Adipose tissue (tissue), 3 donors: ENCODE measurements around the gene COMMD1. TPM values are rescaled to one million over a fixed set of nuclear protein-coding genes. Genes with fewer than 3 reads are reported as not detected.
"Not testable (repeated sequence)": the region's sequence is repeated elsewhere in the genome, so short reads cannot be mapped to it uniquely, and the experiment has no call there.

ENCODE experiments used
- H3K27ac ChIP-seq: one replicate; pipeline ENCODE4 v1.5.1; 2013; ENCODE audit warnings: low read depth, low read length
- WGBS, 3 donors: extraction: QIAGEN DNeasy Blood & Tissue Kit; methylation state at CpG; one replicate each; pipeline ENCODE4 v1.1.7; 2013; 5-methylcytosine and 5-hydroxymethylcytosine counted together
- polyA plus RNA-seq, 3 donors: library from polyadenylated mRNA; stranded (reverse); fragments of 200-250 nt; gene quantifications; one replicate each; pipeline ENCODE4 v1.2.3, GENCODE V29; 2013
- donor health status: healthy with polysubstance abuse.
- donor health status: Bipolar disorder and iron deficiency.
- donor health status: healthy.

COMMD1 gene
- polyA plus RNA-seq, 3 donors: 22.2 to 59.6 (median 46.5) TPM

DNA sequence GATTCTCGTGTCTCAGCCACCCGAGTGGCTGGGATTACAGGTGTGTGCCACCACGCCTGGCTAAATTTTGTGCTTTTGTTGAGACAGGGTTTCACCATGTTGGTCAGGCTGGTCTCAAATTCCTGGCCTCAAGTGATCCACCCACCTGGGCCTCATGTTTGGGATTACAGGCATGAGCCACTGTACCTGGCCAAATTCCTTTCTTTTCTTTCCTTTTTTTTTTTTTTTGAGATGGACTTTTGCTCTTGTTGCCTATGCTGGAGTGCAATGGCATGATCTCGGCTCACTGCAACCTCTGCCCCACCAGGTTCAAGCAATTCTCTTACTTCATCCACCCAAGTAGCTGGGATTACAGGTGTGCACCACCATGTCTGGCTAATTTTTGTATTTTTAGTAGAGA is 9.3 kb downstream of the COMMD1 start:
- not testable (repeated sequence) for H3K27ac ChIP-seq
- WGBS, 3 donors: 96 to 100% (median 97%) methylated on average over 4 of the region's 4 CpGs

DNA sequence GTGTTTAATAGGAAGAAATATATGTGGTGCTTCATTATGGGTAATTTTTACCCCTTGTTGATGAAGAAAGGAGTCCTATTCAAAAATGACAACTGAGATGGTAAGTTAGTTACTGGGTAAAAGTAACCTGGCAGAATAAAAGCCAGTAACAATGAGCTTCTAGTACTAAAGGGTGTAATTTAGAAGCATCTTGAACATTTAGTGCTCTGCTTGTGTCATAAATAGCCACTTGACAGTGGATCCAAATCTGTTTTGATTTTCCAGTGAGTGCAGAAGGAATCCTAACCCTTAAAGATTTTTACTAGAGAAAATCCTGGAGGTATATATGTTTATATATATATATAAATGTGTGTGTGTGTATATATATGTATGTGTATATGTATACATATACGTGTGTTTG is 15.1 kb downstream of the COMMD1 start:
- WGBS, 3 donors: 84 to 93% (median 85%) methylated on average over 1 of the region's 1 CpG
- no peak overlapping the region for H3K27ac ChIP-seq

DNA sequence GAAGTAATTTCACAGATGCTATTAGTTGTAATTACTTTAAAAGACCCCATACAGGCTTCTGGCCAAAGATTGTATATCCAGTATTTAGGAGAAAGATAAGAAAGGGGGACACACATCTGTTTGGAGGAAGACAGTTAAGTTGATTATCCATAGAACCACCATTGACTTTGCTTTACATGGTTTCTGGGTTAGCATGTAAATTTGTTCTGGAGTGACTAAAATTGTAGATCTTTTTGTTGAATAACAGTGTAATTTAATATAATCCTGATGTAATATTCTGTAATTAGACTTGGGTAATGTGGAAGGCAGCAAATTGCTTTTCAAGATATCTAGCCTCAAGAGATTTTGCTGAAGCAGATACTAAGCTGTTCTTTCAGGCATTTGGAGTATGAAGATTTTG is 17.2 kb downstream of the COMMD1 start:
- H3K27ac ChIP-seq: no peak overlapping the region

DNA sequence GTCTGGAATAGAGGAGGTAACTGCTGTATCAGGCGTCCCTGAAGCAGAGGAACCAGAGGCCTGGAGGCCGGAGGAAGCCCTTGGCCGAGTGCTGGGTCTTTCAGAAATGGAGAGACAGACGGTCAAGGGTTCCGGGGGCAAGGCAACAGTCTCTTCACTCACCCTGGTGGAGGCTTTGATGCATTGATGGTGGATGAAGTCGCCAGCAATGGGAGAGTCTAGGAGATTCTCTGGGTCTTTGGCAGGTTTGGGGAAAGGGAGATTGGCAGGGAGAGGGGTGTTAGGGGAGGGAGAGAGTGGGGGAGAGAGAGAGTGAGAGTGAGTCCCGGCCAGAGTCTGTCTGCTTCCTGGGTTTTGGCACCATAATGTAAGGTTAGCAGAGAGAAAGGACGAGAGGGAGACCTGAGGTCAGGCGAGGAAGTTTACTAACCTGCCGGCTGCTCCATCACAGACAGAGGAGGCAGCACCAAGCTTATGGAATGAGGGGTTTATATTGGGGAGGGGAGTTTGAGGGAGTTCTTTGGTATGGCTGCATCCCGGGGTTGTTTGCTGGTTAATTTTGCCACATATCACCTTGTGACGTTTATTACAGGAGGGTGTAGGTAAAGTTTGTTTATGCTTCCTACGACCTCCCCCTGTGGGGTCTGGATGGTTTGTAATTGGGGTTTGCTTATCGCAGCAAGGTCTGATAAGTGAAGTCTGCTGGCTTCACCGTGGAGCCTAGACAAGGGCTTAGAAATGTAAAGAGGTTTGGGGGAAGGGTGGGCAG is 19.6 kb downstream of the COMMD1 start:
- 84 to 89% (median 87%) methylated on average over 15 of the region's 15 CpGs for WGBS, 3 donors
- no peak overlapping the region for H3K27ac ChIP-seq

DNA sequence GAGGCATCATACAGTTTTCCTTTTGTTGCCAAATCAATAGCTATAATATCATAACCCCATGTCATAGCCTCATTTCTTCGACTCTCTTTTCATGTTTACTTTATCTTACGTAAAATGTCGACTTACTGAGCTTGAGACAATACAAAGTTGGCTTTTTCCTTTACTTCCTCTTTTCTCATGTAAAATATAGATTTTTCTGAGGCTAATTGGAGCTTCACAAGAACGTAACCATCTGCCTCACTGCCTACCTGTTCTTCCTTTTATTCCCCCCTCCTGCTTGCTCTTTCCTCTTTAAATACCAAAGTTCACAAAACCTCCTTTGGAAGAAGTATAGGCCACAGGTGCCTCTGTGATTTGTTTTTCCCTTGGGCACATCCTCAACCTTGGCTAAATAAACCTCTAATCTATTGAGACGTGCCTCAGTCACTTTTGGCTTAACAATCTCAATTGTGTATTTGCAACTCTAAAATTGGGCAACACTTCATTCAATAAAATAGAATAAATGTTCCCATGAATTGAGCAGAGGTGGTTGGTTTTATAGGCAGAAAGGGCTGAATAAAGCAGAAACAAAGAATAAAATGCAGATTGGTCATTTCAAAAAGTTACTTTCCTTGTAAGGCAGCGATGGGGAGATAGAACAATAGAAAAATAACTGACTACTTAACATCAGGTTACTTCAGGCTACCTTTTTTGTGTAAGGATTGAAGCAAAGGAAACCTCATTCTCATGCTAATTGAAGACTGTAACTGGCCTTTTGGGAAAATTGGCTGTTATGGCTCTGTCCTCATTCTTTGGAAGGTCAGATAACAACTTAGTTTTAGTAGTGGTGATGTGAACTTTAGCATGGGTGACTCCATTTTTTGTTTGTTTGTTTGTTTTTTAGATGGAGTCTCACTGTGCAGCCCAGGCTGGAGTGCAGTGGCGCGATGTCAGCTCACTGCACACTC is 21.3 kb downstream of the COMMD1 start:
- no peak overlapping the region for H3K27ac ChIP-seq
- 75 to 80% (median 78%) methylated on average over 8 of the region's 8 CpGs for WGBS, 3 donors

DNA sequence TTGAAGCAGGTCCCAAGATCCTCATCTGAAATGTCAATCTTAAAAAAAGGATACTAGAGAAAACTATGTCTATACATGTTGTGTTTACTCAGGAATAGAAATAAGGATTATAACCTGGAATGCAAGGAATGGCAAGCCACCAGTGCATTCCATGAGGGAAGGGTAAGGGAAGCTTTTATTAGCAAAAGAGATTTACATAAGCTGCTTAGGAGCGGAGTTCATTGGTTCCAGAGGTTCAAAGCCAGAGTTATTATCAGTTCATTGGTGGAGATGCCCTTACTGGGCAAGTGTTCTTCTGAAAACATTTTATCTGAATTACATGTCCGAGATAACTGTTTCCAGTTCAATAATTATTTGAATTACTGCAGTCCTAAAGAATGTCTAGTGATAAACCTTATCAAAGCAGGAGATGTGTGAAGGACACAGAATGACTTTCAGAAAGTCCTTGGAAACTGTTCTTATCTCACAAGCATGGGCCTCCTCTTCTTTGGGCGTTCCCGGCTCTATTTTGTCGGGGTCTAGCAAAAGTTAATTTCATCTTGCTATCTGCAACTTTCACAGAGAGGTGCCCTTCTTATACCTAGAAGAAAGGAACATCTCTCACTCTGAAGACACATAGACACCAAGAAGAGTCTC is 23.5 kb downstream of the COMMD1 start:
- no peak overlapping the region for H3K27ac ChIP-seq
- 68 to 91% (median 82%) methylated on average over 5 of the region's 5 CpGs for WGBS, 3 donors

DNA sequence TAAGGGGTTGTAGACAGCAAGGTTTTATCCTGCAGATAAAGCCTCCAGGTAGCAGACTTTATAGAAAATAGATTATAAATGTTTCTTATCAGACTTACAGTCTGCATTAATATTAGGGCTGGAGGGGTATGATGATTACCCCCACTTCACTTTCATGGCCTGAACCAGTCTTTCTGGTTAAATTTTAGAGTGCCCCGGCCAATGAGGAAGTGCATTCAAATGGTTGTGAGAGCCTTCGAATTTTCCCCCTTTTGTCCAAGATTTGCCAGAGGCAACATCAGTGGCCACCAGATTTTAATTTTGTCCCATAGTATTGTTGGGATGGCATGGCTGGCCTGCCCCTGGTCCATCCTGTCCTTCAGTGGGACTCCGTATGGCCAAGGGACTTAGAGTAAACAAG is 31.6 kb downstream of the COMMD1 start:
- WGBS, 3 donors: 78 to 86% (median 84%) methylated on average over 3 of the region's 3 CpGs
- H3K27ac ChIP-seq: no peak overlapping the region

DNA sequence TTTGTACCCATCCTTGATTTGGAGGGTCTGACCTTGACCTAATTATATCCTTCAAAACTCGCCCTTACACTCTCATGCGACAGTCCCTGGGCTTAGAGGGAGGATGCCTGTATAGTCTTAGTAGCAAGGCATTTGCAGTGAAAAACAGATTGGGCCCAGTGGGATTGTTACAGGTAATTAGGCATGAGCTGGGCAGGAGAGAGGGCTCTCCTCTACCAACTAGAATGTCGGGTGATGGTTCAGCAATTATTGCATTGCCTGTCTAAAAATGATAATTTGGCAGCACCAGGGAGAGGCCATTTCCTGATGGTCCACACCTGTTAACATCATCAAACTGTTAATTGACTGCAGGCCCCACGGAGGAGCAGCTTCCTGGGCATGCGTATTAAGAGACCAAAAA is 32.4 kb downstream of the COMMD1 start:
- 62 to 88% (median 64%) methylated on average over 5 of the region's 5 CpGs for WGBS, 3 donors

DNA sequence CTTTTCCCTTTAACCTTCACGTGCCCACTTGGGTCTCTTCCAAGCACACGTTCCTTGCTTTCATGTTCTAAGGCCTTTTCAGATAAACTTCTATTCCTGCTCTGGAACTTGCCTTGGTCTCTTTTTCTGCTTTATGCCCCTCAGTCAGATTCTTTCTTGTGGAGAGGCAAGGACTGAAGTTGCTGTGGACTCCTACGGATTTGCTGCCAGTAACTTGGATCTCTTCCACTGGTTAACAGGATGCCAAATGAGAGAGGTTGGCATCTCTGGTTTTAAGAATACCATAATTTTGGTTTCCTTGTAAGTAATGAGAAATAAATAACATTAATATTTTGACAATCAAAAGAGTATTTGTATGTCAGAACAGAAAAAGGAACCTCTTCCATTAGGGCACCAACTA is 33.0 kb downstream of the COMMD1 start:
- WGBS, 3 donors: 44 to 62% (median 48%) methylated on average over 3 of the region's 3 CpGs
- no peak overlapping the region for H3K27ac ChIP-seq

More for the DNA sequence above, 32.4 kb downstream of the COMMD1 start:
- H3K27ac ChIP-seq: no peak overlapping the region

DNA sequence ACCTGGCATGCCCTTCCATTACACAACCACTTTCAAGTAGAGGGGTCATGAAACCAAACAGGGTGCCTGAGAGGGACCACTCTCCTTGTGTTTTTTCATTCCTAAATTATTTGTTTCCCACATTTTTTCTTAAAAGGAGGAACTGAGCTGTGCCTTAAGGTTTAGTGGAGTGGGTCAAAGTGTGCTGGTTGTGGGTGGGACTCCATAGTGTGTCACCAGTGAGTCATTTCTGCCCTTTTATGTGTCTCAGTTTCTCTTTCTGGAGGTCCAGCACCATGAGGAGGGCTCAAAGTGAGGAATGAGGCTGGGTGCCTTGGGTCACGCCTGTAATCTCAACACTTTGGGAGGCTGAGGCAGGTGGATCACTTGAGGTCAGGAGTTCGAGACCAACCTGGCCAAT is 37.8 kb downstream of the COMMD1 start:
- H3K27ac ChIP-seq: no peak overlapping the region
- WGBS, 3 donors: 92 to 98% (median 98%) methylated on average over 2 of the region's 2 CpGs

DNA sequence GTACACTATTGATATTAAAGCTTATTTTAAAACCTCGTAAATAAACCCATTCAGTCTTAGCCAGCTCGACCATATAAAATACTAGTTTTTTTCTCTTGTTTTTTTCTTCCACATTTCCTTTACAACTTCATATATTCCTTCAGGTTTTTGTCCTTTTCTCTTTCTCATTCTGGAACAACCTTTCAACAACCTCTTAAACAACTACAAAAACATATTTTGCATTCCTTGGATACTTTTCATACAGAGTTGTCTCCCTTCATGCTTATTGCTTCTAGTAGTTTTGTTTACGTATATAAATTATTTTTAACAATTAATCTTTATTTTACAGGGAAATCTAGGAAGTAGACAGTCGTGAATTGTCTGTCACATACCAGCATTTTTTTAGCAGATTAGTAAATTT is 41.2 kb downstream of the COMMD1 start:
- 76 to 83% (median 81%) methylated on average over 4 of the region's 4 CpGs for WGBS, 3 donors
- no peak overlapping the region for H3K27ac ChIP-seq

DNA sequence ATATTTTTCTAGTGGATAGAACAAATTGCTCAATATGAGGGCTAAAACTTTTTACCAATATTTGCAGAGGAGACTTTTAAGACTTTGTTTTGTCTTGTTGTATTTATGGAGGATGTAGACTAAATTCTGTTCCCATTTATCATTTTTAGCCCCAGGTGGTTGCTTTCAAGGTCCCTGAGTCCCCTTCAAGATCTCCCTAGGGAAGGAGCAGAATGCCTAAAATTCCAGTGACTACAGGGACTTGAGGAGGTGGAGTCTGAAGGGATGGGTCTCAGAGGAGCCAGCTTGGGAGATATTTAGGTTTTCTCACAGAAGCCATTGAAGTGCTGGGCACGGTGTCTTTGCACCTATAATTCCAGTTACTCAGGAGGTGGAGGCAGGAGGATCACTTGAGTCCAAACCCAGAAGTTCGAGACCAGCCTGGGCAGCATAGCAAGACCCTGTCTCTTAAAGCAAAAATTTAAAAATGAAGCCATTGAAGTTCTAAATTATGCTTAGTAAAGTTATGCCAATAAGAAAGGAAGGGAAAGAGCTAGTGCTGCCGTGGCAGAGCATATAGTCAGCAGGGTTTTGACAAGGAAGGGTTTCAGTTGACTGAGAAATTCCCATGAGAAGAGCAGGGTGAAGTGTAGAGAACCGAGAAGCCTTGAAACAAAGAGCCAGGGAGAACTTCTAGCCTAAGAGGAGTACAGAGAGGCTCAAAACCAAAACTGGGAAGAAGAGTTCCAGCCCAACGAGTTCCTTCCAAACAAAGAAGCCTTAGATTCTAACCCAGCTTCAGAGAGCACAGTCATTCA is 43.4 kb downstream of the COMMD1 start:
- WGBS, 3 donors: 87 to 90% (median 88%) methylated on average over 5 of the region's 5 CpGs
- H3K27ac ChIP-seq: no peak overlapping the region

DNA sequence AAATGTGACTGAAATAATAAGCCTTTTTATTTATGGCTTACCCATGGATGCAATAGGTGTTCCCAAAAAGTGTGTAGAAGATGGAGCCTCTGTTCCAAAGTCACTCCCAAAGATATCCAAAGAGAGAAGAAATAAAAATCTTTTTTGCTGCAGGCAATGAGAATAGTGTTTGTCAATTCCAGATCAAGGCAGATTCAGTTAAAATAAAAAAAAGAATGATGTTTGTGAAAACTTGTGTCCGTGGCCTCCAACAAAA is 43.9 kb downstream of the COMMD1 start:
- H3K27ac ChIP-seq: no peak overlapping the region
- 77 to 90% (median 86%) methylated on average over 1 of the region's 1 CpG for WGBS, 3 donors

DNA sequence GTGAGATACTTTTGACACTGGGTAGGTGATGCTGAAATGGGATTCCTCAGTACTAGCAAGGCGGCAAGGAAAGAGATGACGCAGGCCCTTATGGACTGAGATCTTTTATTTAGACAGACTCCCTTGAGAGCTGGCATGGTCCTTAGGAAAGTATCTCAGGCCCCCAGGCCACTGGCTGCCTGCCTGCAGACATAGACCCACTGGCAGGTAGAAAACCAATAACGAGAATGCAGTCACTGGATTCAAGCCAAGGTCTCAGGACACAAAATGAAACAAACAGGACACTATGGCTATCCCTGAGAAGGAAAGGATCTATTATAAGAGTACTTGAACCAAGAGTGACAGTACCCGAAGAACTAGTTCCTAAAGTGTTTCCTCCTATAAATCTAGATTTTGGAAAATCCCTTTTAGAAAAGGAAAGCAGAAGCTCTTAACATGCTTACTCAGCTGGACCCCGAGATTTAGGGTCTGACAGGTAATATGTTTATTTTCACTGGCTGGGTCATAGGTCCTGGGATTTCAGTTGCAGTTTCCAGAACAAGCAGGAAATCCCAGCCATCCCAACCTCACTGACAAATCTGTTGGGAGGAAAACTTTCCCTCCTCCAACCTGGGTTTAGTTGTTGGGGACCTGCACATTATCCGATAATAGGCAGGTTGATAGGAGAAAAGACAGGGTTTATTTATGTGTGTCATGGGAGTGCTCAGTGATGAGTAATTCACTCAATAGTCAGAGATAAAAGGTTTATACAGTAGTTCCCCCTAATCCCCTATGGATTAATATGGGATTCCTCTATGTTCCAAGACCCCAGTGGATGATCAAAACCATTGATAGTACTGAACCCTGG is 44.5 kb downstream of the COMMD1 start:
- H3K27ac ChIP-seq: no peak overlapping the region
- WGBS, 3 donors: 53 to 56% (median 56%) methylated on average over 6 of the region's 6 CpGs

DNA sequence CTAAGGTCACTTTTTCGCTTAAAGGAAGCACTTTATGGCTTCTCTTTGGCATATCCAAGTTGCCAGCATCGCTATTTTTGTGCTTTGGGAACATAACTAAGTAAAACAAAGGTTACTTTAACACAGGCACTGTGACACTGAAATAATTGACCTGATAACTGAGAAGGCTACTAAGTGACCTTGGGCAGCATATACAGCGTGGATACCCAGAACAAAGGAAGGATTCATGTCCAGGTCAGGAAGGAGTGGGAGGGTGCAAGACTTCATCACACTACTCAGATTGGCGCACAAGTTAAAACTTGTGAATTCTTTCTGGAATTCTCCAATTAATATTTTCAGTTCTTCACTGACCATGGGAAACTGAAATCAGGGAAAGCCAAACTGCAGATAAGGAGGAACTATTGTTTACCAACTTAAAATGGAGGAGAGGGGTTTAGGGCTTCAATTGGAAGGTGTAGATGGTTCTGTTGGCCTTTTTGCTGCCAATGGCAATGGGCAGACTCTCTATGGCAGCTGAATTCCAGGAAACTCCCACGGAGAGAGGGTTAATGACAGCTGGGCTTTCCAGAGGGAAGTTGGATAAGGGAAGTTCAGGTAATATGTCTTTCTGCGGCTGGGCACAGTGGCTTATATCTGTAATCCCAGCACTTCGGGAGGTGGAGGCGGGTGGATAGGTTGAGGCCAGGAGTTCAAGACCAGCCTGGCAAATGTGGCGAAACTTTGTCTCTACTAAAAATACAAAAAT is 45.3 kb downstream of the COMMD1 start:
- H3K27ac ChIP-seq: no peak overlapping the region
- 63 to 82% (median 78%) methylated on average over 9 of the region's 9 CpGs for WGBS, 3 donors

DNA sequence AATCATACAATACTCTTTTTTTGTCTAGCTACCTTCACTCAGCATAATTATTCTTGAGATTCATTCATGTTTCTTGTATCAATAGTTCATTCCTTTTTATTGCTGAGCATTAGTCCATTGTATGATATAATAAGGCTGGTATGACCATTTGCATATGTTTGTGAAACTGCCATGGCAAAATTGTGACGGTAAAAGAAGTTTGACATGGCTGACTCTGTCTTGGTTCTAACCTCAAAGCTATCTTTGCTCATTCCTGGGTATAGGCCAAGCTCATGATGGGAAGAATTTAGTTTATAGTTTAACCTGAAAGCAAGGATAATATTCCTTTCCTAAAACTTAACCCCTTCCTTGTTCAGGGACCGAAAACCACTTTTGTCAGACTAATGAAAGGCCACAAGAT is 46.4 kb downstream of the COMMD1 start:
- no peak overlapping the region for H3K27ac ChIP-seq
- WGBS, 3 donors: 74 to 97% (median 95%) methylated on average over 2 of the region's 2 CpGs

DNA sequence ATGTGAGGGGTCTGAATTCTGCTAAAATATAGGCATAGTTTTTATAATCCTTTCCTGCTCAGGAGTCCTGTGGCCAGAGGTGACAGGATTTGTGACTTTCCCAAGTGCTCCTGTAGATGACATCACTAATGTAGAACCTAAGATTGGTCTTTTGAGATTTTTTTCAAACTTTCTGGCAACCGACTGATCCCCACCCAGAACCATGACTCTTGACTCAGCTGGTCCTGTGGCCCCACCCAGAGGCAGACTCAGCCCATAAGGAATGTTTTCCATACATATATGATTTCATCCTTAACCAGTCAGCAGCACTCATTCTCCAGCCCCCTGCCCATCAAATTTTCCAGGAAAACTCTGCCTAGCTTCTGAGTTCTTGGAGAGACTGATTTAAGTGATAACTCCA is 46.8 kb downstream of the COMMD1 start:
- 89 to 100% (median 94%) methylated on average over 1 of the region's 1 CpG for WGBS, 3 donors

More for the DNA sequence above, 46.8 kb downstream of the COMMD1 start:
- no peak overlapping the region for H3K27ac ChIP-seq
